Measurements from ENCODE around the gene CD99. TPM values are rescaled to one million over a fixed set of nuclear protein-coding genes. Genes with fewer than 3 reads are reported as not detected.
"Not testable (repeated sequence)": the region's sequence is repeated elsewhere in the genome, so short reads cannot be mapped to it uniquely, and the experiment has no call there.

CD99 gene
- total RNA-seq, 1 donor from 2014 or later = 226 TPM

GRCh38 chrX:2765549-2765830, 74.4 kb downstream of the CD99 start:
- no peak for DNase-seq (ENCODE audit: low read depth)
- TF ChIP-seq, protein P1, sequence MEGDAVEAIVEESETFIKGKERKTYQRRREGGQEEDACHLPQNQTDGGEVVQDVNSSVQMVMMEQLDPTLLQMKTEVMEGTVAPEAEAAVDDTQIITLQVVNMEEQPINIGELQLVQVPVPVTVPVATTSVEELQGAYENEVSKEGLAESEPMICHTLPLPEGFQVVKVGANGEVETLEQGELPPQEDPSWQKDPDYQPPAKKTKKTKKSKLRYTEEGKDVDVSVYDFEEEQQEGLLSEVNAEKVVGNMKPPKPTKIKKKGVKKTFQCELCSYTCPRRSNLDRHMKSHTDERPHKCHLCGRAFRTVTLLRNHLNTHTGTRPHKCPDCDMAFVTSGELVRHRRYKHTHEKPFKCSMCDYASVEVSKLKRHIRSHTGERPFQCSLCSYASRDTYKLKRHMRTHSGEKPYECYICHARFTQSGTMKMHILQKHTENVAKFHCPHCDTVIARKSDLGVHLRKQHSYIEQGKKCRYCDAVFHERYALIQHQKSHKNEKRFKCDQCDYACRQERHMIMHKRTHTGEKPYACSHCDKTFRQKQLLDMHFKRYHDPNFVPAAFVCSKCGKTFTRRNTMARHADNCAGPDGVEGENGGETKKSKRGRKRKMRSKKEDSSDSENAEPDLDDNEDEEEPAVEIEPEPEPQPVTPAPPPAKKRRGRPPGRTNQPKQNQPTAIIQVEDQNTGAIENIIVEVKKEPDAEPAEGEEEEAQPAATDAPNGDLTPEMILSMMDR (conservative IDR thresholded peaks at IDR 0.05; ENCODE audit: low read depth, low read length) = no peak
- no peak overlapping the region for H3K4me3 ChIP-seq (ENCODE audit: low read depth, low read length)

GRCh38 chrX:2766906-2767305, 75.8 kb downstream of the CD99 start:
- no peak overlapping the region for H3K4me3 ChIP-seq (ENCODE audit: low read depth, low read length)
- no peak for DNase-seq (ENCODE audit: low read depth)
- TF ChIP-seq, protein P1 (conservative IDR thresholded peaks at IDR 0.05; ENCODE audit: low read depth, low read length) = no peak

GRCh38 chrX:2767631-2768455, 76.7 kb downstream of the CD99 start:
- TF ChIP-seq, protein P1 (conservative IDR thresholded peaks at IDR 0.05; ENCODE audit: low read depth, low read length) = no peak
- no peak for DNase-seq (ENCODE audit: low read depth)
- H3K4me3 ChIP-seq (ENCODE audit: low read depth, low read length) = no peak overlapping the region

- no peak overlapping the region for H3K4me3 ChIP-seq (ENCODE audit: low read depth, low read length)
- DNase-seq (ENCODE audit: low read depth) = no peak
- TF ChIP-seq, protein P1 (conservative IDR thresholded peaks at IDR 0.05; ENCODE audit: low read depth, low read length) = no peak
These were observed 78.5 kb downstream of the CD99 start for GRCh38 chrX:2769615-2770014.

GRCh38 chrX:2773166-2774055, 82.3 kb downstream of the CD99 start:
- H3K4me3 ChIP-seq (ENCODE audit: low read depth, low read length); DNase-seq (ENCODE audit: low read depth): not testable (repeated sequence)

DNA sequence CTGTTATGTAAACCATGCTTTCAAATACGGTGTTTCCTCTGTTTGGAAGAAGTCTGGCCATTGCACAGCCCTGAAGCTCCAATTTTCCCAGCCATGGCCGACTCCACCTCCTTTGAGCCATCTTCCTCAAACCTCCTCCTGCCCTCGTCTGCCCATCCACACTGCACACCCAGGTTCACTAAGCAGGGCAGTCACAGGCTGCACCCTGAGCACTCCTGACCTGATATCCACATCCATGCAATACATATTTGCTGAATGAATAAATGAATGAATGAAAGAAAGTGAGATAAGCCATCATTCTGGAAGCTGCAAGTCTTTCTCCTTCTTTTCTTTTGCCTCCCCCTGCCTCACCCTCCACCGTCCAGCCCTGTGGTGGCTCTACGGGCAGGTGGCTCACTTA, 83.0 kb downstream of the CD99 start:
- no peak overlapping the region for H3K4me3 ChIP-seq (ENCODE audit: low read depth, low read length)
- no peak for DNase-seq (ENCODE audit: low read depth)
- TF ChIP-seq, protein P1 (conservative IDR thresholded peaks at IDR 0.05; ENCODE audit: low read depth, low read length) = no peak

DNA sequence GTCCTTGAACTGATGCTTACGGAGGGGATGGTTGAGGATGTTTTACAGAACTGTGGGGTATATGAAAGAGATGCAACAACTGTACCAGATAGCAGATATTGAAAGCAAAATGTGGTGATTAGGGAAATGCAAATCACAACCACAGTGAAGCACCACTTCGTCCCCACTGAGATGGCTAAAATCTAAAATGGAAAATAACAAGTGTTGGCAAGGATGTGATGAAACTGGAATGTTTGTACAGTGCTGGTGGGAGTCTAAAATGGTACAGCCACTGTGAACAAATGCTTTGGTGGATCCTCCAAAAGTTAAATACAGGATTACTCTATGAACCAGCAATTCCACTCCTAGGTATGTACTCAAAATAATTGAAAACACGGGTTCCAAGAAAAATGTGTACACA, 83.7 kb downstream of the CD99 start:
- H3K4me3 ChIP-seq (ENCODE audit: low read depth, low read length) = no peak overlapping the region
- TF ChIP-seq, protein P1 (conservative IDR thresholded peaks at IDR 0.05; ENCODE audit: low read depth, low read length) = no peak
- no peak for DNase-seq (ENCODE audit: low read depth)

DNA sequence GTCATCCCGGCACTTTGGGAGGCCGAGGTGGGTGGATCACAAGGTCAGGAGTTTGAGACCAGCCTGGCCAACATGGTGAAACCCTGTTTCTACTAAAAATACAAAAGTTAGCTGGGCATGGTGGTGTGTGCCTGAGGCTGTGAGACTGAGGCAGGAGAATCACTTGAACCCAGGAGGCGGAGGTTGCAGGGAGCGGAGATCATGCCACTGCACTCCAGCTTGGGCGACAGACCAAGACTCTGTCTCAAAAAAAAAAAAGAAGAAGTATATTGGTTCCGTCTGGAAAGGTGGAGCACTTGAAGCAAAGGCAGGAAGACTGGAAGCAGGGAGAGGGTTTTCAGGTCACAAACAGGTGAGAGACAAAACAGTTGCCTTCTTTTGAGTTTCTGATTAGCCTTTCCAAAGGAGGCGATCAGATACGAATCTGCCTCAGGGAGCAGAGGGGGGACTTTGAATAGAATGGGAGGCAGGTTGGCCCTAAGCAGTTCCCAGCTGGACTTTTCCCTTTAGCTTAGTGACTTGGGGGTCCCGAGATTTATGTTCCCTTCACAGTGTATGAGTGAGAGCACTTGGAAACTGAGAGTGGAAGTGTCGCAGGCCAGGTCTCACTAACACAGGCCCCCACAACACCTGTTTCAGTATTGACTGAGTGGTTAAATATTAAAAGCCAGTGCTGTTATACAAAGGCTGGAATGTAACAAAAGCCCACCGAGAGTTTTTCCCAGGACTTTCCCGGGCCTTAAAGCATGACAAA, 89.6 kb downstream of the CD99 start:
- H3K4me3 ChIP-seq (ENCODE audit: low read depth, low read length) = not testable (repeated sequence)

More for the DNA sequence above, 89.6 kb downstream of the CD99 start:
- DNase-seq (ENCODE audit: low read depth) = not testable (repeated sequence)

All from epithelial cell of proximal tubule (primary cell).